ENCODE measurements around the gene TMA16. TPM values are rescaled to one million over a fixed set of nuclear protein-coding genes. Genes with fewer than 3 reads are reported as not detected.

TMA16 gene
- total and polyA plus RNA-seq, 2 of the 8 experiments (the other 6 are each of a cell fraction or from before 2014, with no cell fraction given) = 8.0 to 64.2 TPM

- TF ChIP-seq CHD7 (IDR thresholded peaks at IDR 0.05; ENCODE audit: insufficient replicate concordance, low read length) (no peak), CTBP2 (IDR thresholded peaks at IDR 0.05; ENCODE audit: borderline replicate concordance, insufficient read depth, insufficient read length, low read length) (no peak), SRF (IDR thresholded peaks at IDR 0.05; ENCODE audit: low read depth, low read length) (no peak), SUZ12 (IDR thresholded peaks at IDR 0.05; ENCODE audit: low read length) (no peak), NANOG (IDR thresholded peaks at IDR 0.05; ENCODE audit: insufficient read depth, low read depth, low read length, poor library complexity, severe bottlenecking) (no peak), JUND (IDR thresholded peaks at IDR 0.05; ENCODE audit: low read length) (no peak), RFX5 (IDR thresholded peaks at IDR 0.05; ENCODE audit: borderline replicate concordance, low read depth, low read length) (no peak)
Measured at GRCh38 chr4:163492951-163493504, 1.5 kb upstream of the TMA16 start (continued).
